Astrocyte of the cerebellum (primary cell): ENCODE measurements around the gene PPP6R2.

Source experiments
- DNase-seq: peaks from one replicate; pipeline ENCODE4 v3.0.0-alpha.2; 2011; ENCODE audit warnings: low read depth
- H3K4me3 ChIP-seq: 2 replicates; pipeline ENCODE4 v1.5.1; 2011; ENCODE audit warnings: mild to moderate bottlenecking, low read depth, low read length, moderate library complexity
- in situ Hi-C: cut with HindIII; loops from 2 replicates; pipeline ENCODE4 v1.10.0; 2017; ENCODE audit warnings: low sequenced_read_pairs
- TF ChIP-seq, protein P1 (sequence below): IDR thresholded peaks from 2 replicates; pipeline ENCODE4 v1.5.1; 2012; ENCODE audit warnings: low read length, low read depth, moderate library complexity, mild to moderate bottlenecking; ENCODE audit errors: missing control alignments

The PPP6R2 gene

DNA sequence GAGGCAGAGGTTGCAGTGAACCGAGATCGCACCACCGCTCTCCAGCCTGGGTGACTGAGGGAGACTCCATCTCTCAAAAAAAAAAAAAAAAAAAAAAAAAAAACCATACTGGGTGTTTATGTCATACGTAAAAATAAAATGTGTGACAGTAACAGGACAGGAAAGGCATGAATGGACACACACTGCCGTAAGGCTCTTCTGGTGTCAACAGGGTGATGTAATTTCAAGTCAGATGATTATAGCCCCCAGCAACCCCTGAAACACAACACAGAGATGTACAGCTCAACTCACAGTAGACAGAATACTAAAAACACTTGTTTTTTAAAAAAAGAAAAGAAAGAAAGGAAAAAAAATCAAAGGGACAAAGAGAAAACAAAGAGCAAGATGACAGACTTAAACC, 109.5 kb downstream of the PPP6R2 start:
- DNase-seq: no peak
- in situ Hi-C loops: no loop called here
- TF ChIP-seq, protein P1, sequence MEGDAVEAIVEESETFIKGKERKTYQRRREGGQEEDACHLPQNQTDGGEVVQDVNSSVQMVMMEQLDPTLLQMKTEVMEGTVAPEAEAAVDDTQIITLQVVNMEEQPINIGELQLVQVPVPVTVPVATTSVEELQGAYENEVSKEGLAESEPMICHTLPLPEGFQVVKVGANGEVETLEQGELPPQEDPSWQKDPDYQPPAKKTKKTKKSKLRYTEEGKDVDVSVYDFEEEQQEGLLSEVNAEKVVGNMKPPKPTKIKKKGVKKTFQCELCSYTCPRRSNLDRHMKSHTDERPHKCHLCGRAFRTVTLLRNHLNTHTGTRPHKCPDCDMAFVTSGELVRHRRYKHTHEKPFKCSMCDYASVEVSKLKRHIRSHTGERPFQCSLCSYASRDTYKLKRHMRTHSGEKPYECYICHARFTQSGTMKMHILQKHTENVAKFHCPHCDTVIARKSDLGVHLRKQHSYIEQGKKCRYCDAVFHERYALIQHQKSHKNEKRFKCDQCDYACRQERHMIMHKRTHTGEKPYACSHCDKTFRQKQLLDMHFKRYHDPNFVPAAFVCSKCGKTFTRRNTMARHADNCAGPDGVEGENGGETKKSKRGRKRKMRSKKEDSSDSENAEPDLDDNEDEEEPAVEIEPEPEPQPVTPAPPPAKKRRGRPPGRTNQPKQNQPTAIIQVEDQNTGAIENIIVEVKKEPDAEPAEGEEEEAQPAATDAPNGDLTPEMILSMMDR: no peak
- H3K4me3 ChIP-seq: no peak overlapping the region

GRCh38 chr22:50454556-50455075, 111.5 kb downstream of the PPP6R2 start:
- in situ Hi-C loops: no loop called here
- no peak for DNase-seq
- H3K4me3 ChIP-seq: no peak overlapping the region
- TF ChIP-seq, protein P1: no peak

DNA sequence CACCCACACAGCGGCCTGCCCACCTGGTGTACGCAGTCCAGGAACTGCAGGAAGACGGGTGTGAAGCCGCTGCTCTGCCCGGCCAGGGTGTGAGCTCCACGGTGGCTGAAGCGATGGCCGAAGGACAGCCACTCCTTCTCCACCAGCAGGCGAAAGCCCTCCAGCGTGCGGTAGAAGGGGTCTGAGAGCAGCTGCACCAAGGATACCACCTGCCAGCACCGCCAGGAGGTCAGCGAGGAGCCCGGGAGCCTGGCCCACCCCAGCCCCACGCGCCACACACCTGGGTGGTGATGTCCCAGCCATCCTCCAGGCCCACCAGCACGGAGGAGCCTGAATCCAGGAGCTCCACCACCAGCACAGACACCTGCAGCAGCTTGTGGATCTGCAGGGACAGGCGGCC, 112.1 kb downstream of the PPP6R2 start:
- in situ Hi-C loops: no loop called here
- H3K4me3 ChIP-seq: no peak overlapping the region
- no peak for DNase-seq
- TF ChIP-seq, protein P1: no peak

DNA sequence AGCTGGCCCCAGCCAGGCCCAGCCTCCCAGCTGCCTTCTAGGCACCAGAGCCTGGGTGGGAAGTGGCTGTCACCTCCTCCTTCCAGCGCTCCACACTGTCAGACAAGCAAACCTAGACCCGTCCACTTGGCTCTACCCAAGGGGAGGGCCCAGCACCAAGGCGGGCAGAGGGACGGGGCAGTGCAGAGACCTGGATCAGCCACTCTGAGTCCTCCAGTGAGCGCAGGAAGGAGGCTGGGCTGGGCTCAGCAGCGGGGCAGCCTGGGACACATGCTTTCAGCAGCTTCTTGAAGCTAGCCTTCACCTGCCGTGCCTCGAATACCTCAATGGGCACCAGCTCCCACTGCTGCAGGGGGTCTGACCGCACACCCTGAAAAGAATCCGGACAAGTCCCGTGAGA, 112.9 kb downstream of the PPP6R2 start:
- TF ChIP-seq, protein P1: no peak
- H3K4me3 ChIP-seq: no peak overlapping the region
- in situ Hi-C loops: no loop called here
- no peak for DNase-seq

GRCh38 chr22:50456466-50457234, 113.5 kb downstream of the PPP6R2 start:
- in situ Hi-C loops: no loop called here
- TF ChIP-seq, protein P1: peak; percentile 22
- H3K4me3 ChIP-seq: no peak overlapping the region
- no peak for DNase-seq

DNA sequence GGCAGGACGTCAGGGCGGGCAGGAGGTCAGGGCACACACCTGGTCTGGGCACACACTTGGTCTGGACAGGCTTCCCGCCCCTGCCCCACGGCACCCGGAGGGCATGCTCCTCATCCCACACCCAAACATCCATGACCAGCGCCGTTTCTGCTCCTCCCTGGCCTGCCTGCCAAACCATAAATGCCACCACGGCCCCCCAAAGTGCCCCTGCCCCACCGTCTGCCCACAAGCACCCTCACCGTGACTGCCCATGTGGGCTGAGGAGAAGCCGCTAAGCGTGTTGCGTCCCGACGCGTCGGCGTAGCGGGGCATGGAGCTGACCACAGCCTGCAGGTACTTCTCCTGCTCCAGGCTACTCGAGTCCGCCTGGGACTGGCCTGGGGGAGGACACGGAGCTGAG, 115.9 kb downstream of the PPP6R2 start:
- no peak for DNase-seq
- H3K4me3 ChIP-seq: no peak overlapping the region
- in situ Hi-C loops: no loop called here
- TF ChIP-seq, protein P1: no peak
